Sigmoid colon (tissue), 4 donors: Measurements from ENCODE around the gene ACVR1.

Experiments used
- EP300 ChIP-seq, 4 donors: sonication (generic); formaldehyde crosslinking; IDR thresholded peaks; one replicate each; pipeline ENCODE4 v1.6.1; 2017; ENCODE audit warnings: antibody characterized with exemption in 4 of 4
- POLR2A ChIP-seq, 2 donors: fragments of 450-650 bp; IDR thresholded peaks; one replicate each; pipeline ENCODE4 v1.6.1; 2016; ENCODE audit warnings: antibody characterized with exemption in 2 of 2, mild to moderate bottlenecking in 2 of 2, moderate library complexity in 2 of 2
- POLR2AphosphoS5 ChIP-seq, 4 donors: sonication (generic); formaldehyde crosslinking; IDR thresholded peaks; one replicate each; pipeline ENCODE4 v1.6.1; 2017; ENCODE audit warnings: antibody characterized with exemption in 4 of 4
- TF ChIP-seq, protein P1 (sequence below), 4 experiments: fragments of 450-650 bp in 3 of 4; fragments of 200-600 bp in 1 of 4; IDR thresholded peaks; one replicate each; pipeline ENCODE4 v1.5.1; 2016 to 2019; ENCODE audit warnings: antibody characterized with exemption in 4 of 4, mild to moderate bottlenecking in 3 of 4, moderate library complexity in 2 of 4

DNA sequence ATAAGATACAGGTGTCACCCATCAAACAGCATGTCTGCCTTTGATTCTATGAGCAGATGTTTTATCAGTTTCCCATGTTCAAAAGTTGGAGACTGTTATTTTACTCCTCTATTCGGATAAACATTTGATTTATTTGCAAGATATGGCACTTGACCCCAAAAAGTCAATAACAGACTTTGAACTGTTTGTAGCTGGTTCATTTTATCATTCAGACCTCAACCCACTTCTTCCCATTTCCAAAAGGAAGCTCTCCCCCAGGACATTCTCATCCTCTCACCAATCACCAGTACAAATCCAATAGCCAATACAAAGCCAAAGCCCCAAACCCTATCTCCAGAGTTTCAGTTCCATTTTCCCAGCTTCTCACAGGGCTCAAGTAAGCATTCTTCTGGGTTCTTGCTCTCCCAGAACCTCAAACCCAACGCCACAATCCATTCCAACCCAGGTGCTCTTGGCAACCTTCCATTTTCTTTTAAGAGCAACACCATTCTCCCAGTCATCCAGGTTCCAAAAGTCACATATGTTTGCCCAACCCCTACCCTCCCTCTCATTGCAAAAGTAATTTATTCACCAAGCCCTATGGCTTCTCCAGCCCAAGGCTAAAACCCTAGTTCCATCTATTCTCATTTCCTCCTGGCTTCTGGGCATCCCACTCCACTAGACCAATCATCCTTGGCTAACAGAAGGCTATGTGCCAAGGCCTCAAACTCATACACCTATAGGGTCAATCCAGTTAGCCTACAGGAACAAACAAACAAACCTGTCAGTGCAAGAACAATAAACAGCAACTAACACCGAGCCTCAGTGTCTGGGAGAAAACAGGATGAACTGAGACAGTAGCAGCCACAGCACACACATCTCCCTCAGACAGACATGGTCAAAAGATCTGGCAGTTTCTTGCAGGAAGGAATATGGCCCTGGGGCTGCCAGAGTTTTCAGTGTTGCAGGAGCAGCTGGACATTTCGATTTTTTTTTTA is 9.2 kb downstream of the ACVR1 start:
- TF ChIP-seq POLR2AphosphoS5 (IDR thresholded peaks at IDR 0.05), result no peak
- TF ChIP-seq, protein P1, sequence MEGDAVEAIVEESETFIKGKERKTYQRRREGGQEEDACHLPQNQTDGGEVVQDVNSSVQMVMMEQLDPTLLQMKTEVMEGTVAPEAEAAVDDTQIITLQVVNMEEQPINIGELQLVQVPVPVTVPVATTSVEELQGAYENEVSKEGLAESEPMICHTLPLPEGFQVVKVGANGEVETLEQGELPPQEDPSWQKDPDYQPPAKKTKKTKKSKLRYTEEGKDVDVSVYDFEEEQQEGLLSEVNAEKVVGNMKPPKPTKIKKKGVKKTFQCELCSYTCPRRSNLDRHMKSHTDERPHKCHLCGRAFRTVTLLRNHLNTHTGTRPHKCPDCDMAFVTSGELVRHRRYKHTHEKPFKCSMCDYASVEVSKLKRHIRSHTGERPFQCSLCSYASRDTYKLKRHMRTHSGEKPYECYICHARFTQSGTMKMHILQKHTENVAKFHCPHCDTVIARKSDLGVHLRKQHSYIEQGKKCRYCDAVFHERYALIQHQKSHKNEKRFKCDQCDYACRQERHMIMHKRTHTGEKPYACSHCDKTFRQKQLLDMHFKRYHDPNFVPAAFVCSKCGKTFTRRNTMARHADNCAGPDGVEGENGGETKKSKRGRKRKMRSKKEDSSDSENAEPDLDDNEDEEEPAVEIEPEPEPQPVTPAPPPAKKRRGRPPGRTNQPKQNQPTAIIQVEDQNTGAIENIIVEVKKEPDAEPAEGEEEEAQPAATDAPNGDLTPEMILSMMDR (IDR thresholded peaks at IDR 0.05), result no peak
- no peak for TF ChIP-seq POLR2A (IDR thresholded peaks at IDR 0.05)
- TF ChIP-seq EP300 (IDR thresholded peaks at IDR 0.05), result no peak
